Neutrophil (primary cell): ENCODE results near the gene OSBPL1A.

Source experiments
- H3K27ac ChIP-seq: fragments of 200-600 bp; sonication (generic); 2 replicates; pipeline ENCODE4 v1.5.1; 2016; ENCODE audit warnings: mild to moderate bottlenecking, moderate library complexity
- H3K27me3 ChIP-seq: fragments of 200-600 bp; sonication (generic); 2 replicates; pipeline ENCODE4 v1.6.0; 2016; ENCODE audit warnings: mild to moderate bottlenecking
- H3K36me3 ChIP-seq: fragments of 200-600 bp; sonication (generic); 2 replicates; pipeline ENCODE4 v1.5.1; 2017
- H3K4me1 ChIP-seq, 2 experiments: fragments of 200-600 bp in 1 of 2; sonication (generic) in 1 of 2; 1 replicate in 1 of 2; 2 replicates in 1 of 2; pipeline versions ENCODE4 v1.5.1 to v1.6.1; 2013 to 2016; ENCODE audit warnings: low read depth in 1 of 2, low read length in 1 of 2, mild to moderate bottlenecking in 1 of 2, moderate library complexity in 1 of 2; ENCODE audit not compliant: control insufficient read depth in 1 of 2, insufficient read depth in 1 of 2
- H3K4me3 ChIP-seq, 2 experiments: fragments of 200-600 bp in 1 of 2; sonication (generic) in 1 of 2; 1 replicate in 1 of 2; 2 replicates in 1 of 2; pipeline ENCODE4 v1.5.1; 2013 to 2016; ENCODE audit warnings: low read depth in 1 of 2, low read length in 1 of 2, mild to moderate bottlenecking in 1 of 2, moderate library complexity in 1 of 2
- H3K9me3 ChIP-seq: fragments of 200-600 bp; sonication (generic); 2 replicates; pipeline ENCODE4 v1.5.1; 2016
- CTCF ChIP-seq: fragments of 200-600 bp; sonication (generic); IDR thresholded peaks from 2 replicates; pipeline ENCODE4 v1.5.1; 2016; ENCODE audit warnings: antibody characterized with exemption

OSBPL1A gene

GRCh38 chr18:24426073-24426397 lies 28.4 kb upstream of the OSBPL1A start:
- peak overlapping the region; percentile 76 for H3K27ac ChIP-seq
- H3K9me3 ChIP-seq: no peaks in the 10 kb centered on the region
- peaks cover 8 to 9% of the 10 kb centered on the region in 2 experiments for H3K4me1 ChIP-seq
- peak overlapping the region; percentile 83 to 87 for H3K4me3 ChIP-seq
- H3K27me3 ChIP-seq: peaks cover 23% of the 10 kb centered on the region
- no peak for TF ChIP-seq CTCF
- no peaks in the 10 kb centered on the region for H3K36me3 ChIP-seq

GRCh38 chr18:24421831-24422230 lies 24.2 kb upstream of the OSBPL1A start:
- no peaks in the 10 kb centered on the region for H3K36me3 ChIP-seq
- H3K27me3 ChIP-seq: peaks cover 23% of the 10 kb centered on the region
- no peak overlapping the region for H3K27ac ChIP-seq
- peaks cover 0 to 1% of the 10 kb centered on the region in 2 experiments for H3K4me1 ChIP-seq
- no peak for TF ChIP-seq CTCF
- H3K9me3 ChIP-seq: no peaks in the 10 kb centered on the region
- H3K4me3 ChIP-seq: no peak overlapping the region

GRCh38 chr18:24420551-24420950 lies 22.9 kb upstream of the OSBPL1A start:
- Histone ChIP-seq H3K4me3 (no peak overlapping the region), H3K4me1 (no peaks in the 10 kb centered on the region), H3K27me3 (peaks cover 23% of the 10 kb centered on the region), H3K27ac (no peak overlapping the region), H3K36me3 (no peaks in the 10 kb centered on the region), H3K9me3 (no peaks in the 10 kb centered on the region)
- no peak for TF ChIP-seq CTCF

GRCh38 chr18:24417480-24417879 lies 19.9 kb upstream of the OSBPL1A start:
- Histone ChIP-seq H3K4me1 (no peaks in the 10 kb centered on the region), H3K36me3 (no peaks in the 10 kb centered on the region), H3K9me3 (no peaks in the 10 kb centered on the region), H3K27ac (no peak overlapping the region), H3K4me3 (no peak overlapping the region), H3K27me3 (no peaks in the 10 kb centered on the region)
- TF ChIP-seq CTCF: no peak

- Histone ChIP-seq H3K4me3 (no peak overlapping the region), H3K36me3 (no peaks in the 10 kb centered on the region), H3K4me1 (no peaks in the 10 kb centered on the region), H3K27me3 (no peaks in the 10 kb centered on the region), H3K9me3 (no peaks in the 10 kb centered on the region), H3K27ac (no peak overlapping the region)
- no peak for TF ChIP-seq CTCF
These were observed 16.9 kb upstream of the OSBPL1A start for GRCh38 chr18:24414349-24415003.

GRCh38 chr18:24413148-24413547 lies 15.5 kb upstream of the OSBPL1A start:
- no peaks in the 10 kb centered on the region for H3K27me3 ChIP-seq
- H3K4me3 ChIP-seq: no peak overlapping the region
- TF ChIP-seq CTCF: no peak
- H3K27ac ChIP-seq: no peak overlapping the region
- no peaks in the 10 kb centered on the region for H3K9me3 ChIP-seq
- H3K36me3 ChIP-seq: no peaks in the 10 kb centered on the region
- H3K4me1 ChIP-seq: no peaks in the 10 kb centered on the region
